Prostate gland (tissue), 2 donors: ENCODE data around the gene ATG16L2.

Source experiments
- CTCF ChIP-seq, 4 experiments: fragments of 200-600 bp in 2 of 4; fragments of 450-650 bp in 2 of 4; sonication (generic) in 2 of 4; IDR thresholded peaks; 1 replicate in 3 of 4; 2 replicates in 1 of 4; pipeline ENCODE4 v1.5.1; 2016 to 2019; ENCODE audit warnings: antibody characterized with exemption in 4 of 4, mild to moderate bottlenecking in 2 of 4, moderate library complexity in 2 of 4
- POLR2AphosphoS5 ChIP-seq: sonication (generic); formaldehyde crosslinking; IDR thresholded peaks from one replicate; pipeline ENCODE4 v1.6.1; 2017; ENCODE audit warnings: antibody characterized with exemption

DNA sequence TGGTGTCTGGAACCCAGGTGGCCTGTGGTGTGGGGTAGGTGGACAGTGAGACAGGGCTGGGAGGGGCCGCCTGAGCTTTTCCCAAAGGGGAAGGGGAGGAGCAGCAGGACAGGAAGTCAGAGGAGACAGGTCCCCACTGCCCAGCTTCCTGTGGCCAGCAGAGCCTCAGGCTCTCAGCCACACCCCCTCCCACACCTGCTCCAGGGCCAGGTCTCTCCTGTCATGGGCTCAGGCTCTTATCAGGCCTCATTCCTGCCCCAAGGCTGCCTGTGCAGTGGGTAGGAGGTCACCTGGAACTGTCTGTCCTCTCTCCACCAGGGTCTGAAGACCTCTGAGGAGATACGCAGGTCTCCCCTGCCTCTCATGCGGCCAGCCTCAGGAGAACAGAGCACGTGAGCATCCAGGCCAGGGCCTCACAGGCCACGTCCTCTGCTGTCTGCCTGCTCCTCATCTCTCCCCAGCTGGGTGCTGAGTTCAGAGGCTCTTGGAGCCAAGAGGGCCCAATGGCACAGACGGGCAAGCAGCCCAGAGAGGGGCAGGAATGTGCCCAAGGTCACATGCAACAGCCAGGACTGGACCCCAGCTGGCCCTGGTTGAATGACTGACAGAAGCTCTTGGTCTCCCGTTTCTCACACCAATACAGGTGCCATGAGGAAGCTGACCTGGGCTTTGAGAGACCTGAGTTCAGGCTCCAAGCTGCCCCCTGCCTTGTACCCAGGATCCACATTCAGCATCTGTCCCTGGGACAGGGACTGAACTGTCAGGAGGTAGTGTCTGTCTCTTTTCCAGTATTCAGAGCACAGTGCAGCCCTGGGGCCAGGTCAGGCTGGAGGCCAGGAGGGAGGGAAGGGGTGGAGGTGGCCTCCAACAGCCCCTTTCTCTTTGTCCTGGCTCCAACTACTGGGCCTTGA lies 37.1 kb upstream of the ATG16L2 start:
- no peak for TF ChIP-seq CTCF (IDR thresholded peaks at IDR 0.05)
- TF ChIP-seq POLR2AphosphoS5: no peak
